Bronchial epithelial cell (primary cell): ENCODE measurements around the gene SOX13. TPM values are rescaled to one million over a fixed set of nuclear protein-coding genes. Genes with fewer than 3 reads are reported as not detected.

Source experiments
- DNase-seq: peaks from one replicate; pipeline ENCODE4 v3.0.0-alpha.2; 2010; ENCODE audit warnings: low read depth
- FAIRE-seq: peaks from 2 replicates; lab custom pipeline; 2011; peaks lifted over from hg19 to GRCh38; lab: Jason Lieb, UNC
- H3K27me3 ChIP-seq: 2 replicates; pipeline ENCODE4 v1.5.1; 2011; ENCODE audit warnings: low read length; ENCODE audit not compliant: control insufficient read depth, insufficient read depth
- H3K36me3 ChIP-seq: 2 replicates; pipeline ENCODE4 v1.5.1; 2011; ENCODE audit warnings: low read length; ENCODE audit not compliant: control insufficient read depth, insufficient read depth
- H3K4me3 ChIP-seq: 2 replicates; pipeline ENCODE4 v1.5.1; 2011; ENCODE audit warnings: mild to moderate bottlenecking, low read depth, low read length, control low read depth
- total RNA-seq: library from RNA; depleted of rRNA; stranded (reverse); fragments of >200 nt; gene quantifications from 2 replicates; pipeline ENCODE4 v1.2.1, GENCODE V29; 2014
- TF ChIP-seq, protein P1 (sequence below): IDR thresholded peaks from 2 replicates; pipeline ENCODE4 v1.5.1; 2011; ENCODE audit warnings: mild to moderate bottlenecking, moderate library complexity, low read length, control low read depth, inconsistent platforms; ENCODE audit not compliant: insufficient read depth, severe bottlenecking

SOX13 gene
- total RNA-seq, 1 donor from 2014 or later = 3.2 TPM

DNA sequence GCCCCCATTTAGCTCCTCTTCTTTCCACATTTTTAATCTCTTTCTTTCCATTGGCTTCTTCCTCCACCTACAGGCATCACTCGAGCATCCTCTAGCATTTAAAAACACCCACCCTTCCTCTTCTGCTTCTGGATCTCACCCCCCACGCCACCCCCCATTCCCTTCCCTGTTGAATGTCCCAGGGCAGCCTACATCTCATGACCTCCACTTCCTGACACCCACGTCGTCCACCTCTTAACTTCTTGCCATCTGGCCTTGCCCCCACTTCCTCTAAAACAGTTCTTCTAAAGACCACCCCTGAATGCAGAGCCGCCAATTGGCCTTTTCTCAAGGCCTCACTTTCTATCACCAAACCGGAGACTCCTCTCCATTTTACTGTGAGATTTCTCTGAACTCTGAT is 85.0 kb downstream of the SOX13 start:
- no peak for FAIRE-seq
- Histone ChIP-seq H3K27me3 (no peaks in the 10 kb centered on the region), H3K36me3 (no peaks in the 10 kb centered on the region), H3K4me3 (no peak overlapping the region)
- TF ChIP-seq, protein P1, sequence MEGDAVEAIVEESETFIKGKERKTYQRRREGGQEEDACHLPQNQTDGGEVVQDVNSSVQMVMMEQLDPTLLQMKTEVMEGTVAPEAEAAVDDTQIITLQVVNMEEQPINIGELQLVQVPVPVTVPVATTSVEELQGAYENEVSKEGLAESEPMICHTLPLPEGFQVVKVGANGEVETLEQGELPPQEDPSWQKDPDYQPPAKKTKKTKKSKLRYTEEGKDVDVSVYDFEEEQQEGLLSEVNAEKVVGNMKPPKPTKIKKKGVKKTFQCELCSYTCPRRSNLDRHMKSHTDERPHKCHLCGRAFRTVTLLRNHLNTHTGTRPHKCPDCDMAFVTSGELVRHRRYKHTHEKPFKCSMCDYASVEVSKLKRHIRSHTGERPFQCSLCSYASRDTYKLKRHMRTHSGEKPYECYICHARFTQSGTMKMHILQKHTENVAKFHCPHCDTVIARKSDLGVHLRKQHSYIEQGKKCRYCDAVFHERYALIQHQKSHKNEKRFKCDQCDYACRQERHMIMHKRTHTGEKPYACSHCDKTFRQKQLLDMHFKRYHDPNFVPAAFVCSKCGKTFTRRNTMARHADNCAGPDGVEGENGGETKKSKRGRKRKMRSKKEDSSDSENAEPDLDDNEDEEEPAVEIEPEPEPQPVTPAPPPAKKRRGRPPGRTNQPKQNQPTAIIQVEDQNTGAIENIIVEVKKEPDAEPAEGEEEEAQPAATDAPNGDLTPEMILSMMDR = no peak
- no peak for DNase-seq

GRCh38 chr1:204161609-204162493 is 88.9 kb downstream of the SOX13 start:
- no peak overlapping the region for H3K4me3 ChIP-seq
- DNase-seq (no peak), FAIRE-seq (no peak)
- H3K27me3 ChIP-seq = no peaks in the 10 kb centered on the region
- H3K36me3 ChIP-seq = no peaks in the 10 kb centered on the region
- TF ChIP-seq, protein P1 = no peak

DNA sequence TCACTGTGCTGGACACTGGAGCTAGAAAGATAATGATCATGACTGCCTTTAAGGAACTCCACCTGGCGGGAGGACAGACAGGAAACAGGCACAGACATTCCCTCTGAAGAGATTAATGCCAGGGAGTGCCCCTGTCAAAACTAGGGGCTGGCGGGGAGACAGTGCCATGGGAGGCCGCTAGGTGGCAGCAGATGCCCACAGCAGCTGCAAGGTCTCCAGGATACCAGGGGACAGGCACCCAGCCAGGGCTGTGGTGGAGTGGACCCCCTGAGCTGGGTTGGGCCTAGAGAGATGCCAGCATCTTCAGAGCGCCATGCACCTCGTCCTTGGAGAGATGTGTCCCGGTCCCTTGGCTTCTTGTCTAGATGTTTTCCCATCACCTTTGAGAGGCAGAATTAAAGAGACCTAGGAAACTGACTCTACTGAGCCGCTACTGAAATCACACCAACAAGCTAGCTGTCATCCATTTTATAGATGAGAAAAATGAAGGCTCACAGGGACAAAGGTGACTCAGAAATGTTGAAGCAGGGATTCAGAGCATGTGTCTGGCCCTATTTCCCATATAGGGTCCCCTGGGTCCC is 89.7 kb downstream of the SOX13 start:
- Histone ChIP-seq H3K27me3 (no peaks in the 10 kb centered on the region), H3K4me3 (no peak overlapping the region), H3K36me3 (no peaks in the 10 kb centered on the region)
- FAIRE-seq = peak; percentile 50
- DNase-seq = peak; percentile 72
- TF ChIP-seq, protein P1 = peak; percentile 99

DNA sequence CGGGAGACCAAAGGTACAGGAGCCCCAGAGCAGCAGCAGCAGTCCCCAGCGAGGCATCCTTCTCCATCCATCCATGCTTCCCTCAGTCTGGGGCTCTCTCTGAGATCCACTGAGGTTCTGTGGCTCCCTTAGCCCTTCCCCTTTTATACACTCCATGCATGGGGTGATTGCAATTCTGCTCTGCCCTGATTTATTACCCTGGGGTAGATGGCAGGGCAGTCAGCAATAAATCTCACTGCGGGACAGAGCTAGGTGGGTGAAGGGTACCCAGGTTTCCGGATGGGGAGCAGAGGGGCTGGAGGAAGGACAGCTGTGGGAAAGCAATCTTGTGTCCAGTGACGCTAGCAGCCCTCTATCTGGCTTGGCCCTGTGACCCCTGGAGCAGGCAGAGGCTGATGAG is 93.3 kb downstream of the SOX13 start, which contains the start of gene REN:
Gene REN, minus strand, starts transcription at position 119 of the 400 bp plus-strand sequence. Its CDS starts 44 bp downstream, at position 75.
- TF ChIP-seq, protein P1 = no peak
- H3K36me3 ChIP-seq = no peaks in the 10 kb centered on the region
- H3K4me3 ChIP-seq = no peak within 1 kb of the TSS
- no peak for FAIRE-seq
- no peak for DNase-seq
- no peaks in the 10 kb centered on the region for H3K27me3 ChIP-seq

DNA sequence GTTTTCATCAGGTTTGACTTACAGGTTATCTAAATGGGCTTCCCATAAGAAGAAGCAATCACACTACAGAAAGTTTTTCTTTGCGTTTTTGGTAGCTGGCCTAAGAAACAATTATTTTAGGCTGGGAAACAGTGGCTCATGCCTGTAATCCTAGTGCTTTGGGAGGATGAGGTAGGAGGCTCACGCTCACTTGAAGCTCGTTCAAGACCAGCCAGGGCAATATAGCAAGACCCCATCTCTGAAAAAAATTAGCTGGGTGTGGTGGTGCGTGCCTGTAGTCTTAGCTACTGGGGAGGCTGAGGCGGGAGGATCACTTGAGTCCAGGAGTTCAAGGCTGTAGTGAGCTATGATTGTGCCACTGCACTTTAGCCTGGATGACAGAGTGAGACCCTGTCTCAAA is 94.8 kb downstream of the SOX13 start:
- Histone ChIP-seq H3K4me3 (no peak overlapping the region), H3K36me3 (no peaks in the 10 kb centered on the region), H3K27me3 (no peaks in the 10 kb centered on the region)
- FAIRE-seq (no peak), DNase-seq (no peak)
- TF ChIP-seq, protein P1 = no peak
